ENCODE results near the gene RXRA. TPM values are rescaled to one million over a fixed set of nuclear protein-coding genes. Genes with fewer than 3 reads are reported as not detected.

The RXRA gene
- polyA plus RNA-seq, 3 donors: 33.6 to 42.2 (median 33.9) TPM

- no peak for DNase-seq (ENCODE audit: low read depth in 3 of 3, low spot score in 2 of 3)
Measured at GRCh38 chr9:134440636-134441226, 114.5 kb downstream of the RXRA start.

GRCh38 chr9:134441227-134442084, 115.2 kb downstream of the RXRA start:
- DNase-seq (ENCODE audit: low read depth in 3 of 3, low spot score in 2 of 3): no peak

GRCh38 chr9:134442085-134442474, 115.8 kb downstream of the RXRA start:
- DNase-seq (ENCODE audit: low read depth in 3 of 3, low spot score in 2 of 3): no peak

GRCh38 chr9:134442486-134443173, 116.4 kb downstream of the RXRA start:
- DNase-seq (ENCODE audit: low read depth in 3 of 3, low spot score in 2 of 3): no peak

- DNase-seq (ENCODE audit: low read depth in 3 of 3, low spot score in 2 of 3): no peak
Measured at GRCh38 chr9:134443174-134444037, 117.2 kb downstream of the RXRA start.

- DNase-seq (ENCODE audit: low read depth in 3 of 3, low spot score in 2 of 3): no peak
Measured at GRCh38 chr9:134444038-134444315, 117.7 kb downstream of the RXRA start.

GRCh38 chr9:134445000-134445399, 118.7 kb downstream of the RXRA start:
- DNase-seq (ENCODE audit: low read depth in 3 of 3, low spot score in 2 of 3): no peak

- DNase-seq (ENCODE audit: low read depth in 3 of 3, low spot score in 2 of 3): peak; percentile 80 to 88 (median 83)
Measured at GRCh38 chr9:134449180-134449916, 123.1 kb downstream of the RXRA start.

GRCh38 chr9:134451700-134452458, 125.6 kb downstream of the RXRA start:
- DNase-seq (ENCODE audit: low read depth in 3 of 3, low spot score in 2 of 3): no peak

- no peak for DNase-seq (ENCODE audit: low read depth in 3 of 3, low spot score in 2 of 3)
Measured at GRCh38 chr9:134452728-134453127, 126.5 kb downstream of the RXRA start.

GRCh38 chr9:134453776-134454475, 127.7 kb downstream of the RXRA start:
- DNase-seq (ENCODE audit: low read depth in 3 of 3, low spot score in 2 of 3): no peak

GRCh38 chr9:134454476-134454857, 128.2 kb downstream of the RXRA start:
- no peak for DNase-seq (ENCODE audit: low read depth in 3 of 3, low spot score in 2 of 3)

- no peak for DNase-seq (ENCODE audit: low read depth in 3 of 3, low spot score in 2 of 3)
Measured at GRCh38 chr9:134455021-134455471, 128.8 kb downstream of the RXRA start.

- no peak for DNase-seq (ENCODE audit: low read depth in 3 of 3, low spot score in 2 of 3)
Measured at GRCh38 chr9:134455537-134455933, 129.3 kb downstream of the RXRA start.

- peak; percentile 76 to 82 (median 80) for DNase-seq (ENCODE audit: low read depth in 3 of 3, low spot score in 2 of 3)
Measured at GRCh38 chr9:134455934-134456755, 129.9 kb downstream of the RXRA start.

- no peak for DNase-seq (ENCODE audit: low read depth in 3 of 3, low spot score in 2 of 3)
Measured at GRCh38 chr9:134456756-134457305, 130.6 kb downstream of the RXRA start.

- DNase-seq (ENCODE audit: low read depth in 3 of 3, low spot score in 2 of 3): no peak
Measured at GRCh38 chr9:134457321-134458206, 131.3 kb downstream of the RXRA start.

Measured in right renal cortex interstitium (tissue), 3 donors.